Measurements from ENCODE around the gene AFDN. TPM values are rescaled to one million over a fixed set of nuclear protein-coding genes. Genes with fewer than 3 reads are reported as not detected.

The AFDN gene
- total RNA-seq, 1 donor from 2014 or later = 162 TPM

DNA sequence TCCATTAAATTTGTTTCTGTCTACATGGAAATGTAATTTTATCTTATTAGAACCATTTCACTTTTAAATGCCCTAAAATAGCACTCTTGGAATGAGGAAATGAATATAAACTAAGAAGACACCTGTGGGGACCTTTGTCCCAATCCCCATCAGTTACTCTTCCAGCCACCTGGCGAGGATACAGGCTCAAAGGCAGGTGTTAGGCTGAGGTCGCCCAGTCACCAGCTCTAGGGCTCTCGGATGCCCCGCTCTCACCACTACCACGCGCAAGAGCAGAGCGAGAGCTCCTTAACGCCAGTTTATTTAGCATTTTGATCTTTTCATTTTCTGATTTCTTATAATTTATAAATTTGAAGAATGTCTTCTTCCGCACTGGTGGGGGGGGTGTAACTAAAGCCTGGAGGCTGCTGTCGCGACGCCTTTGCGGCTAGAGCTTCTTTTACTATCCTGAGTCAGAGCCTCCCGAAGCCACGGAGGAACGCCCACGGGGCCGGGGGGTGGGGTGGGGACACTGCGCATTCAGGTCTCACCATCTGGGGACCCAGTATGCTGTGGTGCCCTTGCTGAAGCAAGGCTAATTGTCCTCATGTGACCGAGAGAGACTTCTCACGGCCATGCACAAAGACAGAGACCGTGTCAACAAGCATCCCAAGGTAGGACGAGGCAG, 38.7 kb upstream of the AFDN start:
- H3K27me3 ChIP-seq = no peaks in the 10 kb centered on the region
- TF ChIP-seq CTCF (IDR thresholded peaks at IDR 0.05) (no peak), POLR2AphosphoS5 (IDR thresholded peaks at IDR 0.05; ENCODE audit: insufficient read depth in 1 of 2, low read depth in 1 of 2) (no peak), POLR2A (IDR thresholded peaks at IDR 0.05) (no peak)
- intact Hi-C loops (cut with DNase I) = no loop called here

DNA sequence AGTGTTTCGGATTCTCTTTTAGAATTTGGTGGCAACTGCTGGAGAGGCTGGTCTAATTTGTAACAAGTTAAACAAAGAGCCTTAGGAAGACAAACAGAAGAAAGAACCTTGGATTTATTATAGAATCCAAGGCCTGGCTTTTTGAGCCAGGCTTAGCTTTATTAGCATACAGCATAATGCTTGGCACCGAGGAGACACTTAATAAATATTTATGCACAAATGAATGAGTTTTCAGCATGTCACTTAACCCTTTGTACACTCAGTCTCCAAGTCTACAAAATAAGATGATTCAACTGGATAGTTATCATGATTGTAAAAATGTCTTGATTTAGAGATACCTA, 38.2 kb upstream of the AFDN start:
- Histone ChIP-seq H3K27ac (no peak overlapping the region), H3K36me3 (no peaks in the 10 kb centered on the region), H3K4me3 (no peak overlapping the region), H3K27me3 (no peaks in the 10 kb centered on the region), H3K9me3 (no peaks in the 10 kb centered on the region), H3K4me1 (no peaks in the 10 kb centered on the region)
- DNase-seq (ENCODE audit: extremely low spot score in 2 of 2) = no peak
- TF ChIP-seq POLR2AphosphoS5 (IDR thresholded peaks at IDR 0.05; ENCODE audit: insufficient read depth in 1 of 2, low read depth in 1 of 2) (no peak), CTCF (IDR thresholded peaks at IDR 0.05) (no peak), POLR2A (IDR thresholded peaks at IDR 0.05) (no peak)
- intact Hi-C loops (cut with DNase I) = no loop called here

More for the DNA sequence above, 38.7 kb upstream of the AFDN start:
- no peaks in the 10 kb centered on the region for H3K4me1 ChIP-seq
- no peak overlapping the region for H3K4me3 ChIP-seq
- no peaks in the 10 kb centered on the region for H3K36me3 ChIP-seq
- no peak overlapping the region for H3K27ac ChIP-seq
- no peaks in the 10 kb centered on the region for H3K9me3 ChIP-seq
- no peak for DNase-seq (ENCODE audit: extremely low spot score in 2 of 2)

DNA sequence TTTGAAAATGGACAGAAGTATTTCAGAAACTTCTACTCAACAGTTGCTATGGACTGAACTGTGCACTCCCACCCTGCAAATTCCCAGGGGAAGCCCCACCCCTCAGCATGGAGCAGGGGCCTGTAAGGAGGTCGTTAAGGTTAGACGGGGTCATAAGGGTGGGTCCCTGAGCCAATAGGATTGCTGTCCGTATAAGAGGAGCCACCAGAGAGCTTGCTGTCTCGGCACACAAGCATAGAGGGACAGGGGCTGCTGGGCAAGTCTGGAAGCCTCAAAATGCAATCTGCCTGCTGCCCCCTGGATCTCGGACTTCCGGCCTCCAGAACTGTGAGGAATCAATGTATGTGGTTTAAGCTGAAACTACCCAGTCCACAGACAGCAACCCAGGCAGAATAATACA, 37.4 kb upstream of the AFDN start:
- Histone ChIP-seq H3K27ac (no peak overlapping the region), H3K27me3 (no peaks in the 10 kb centered on the region), H3K36me3 (no peaks in the 10 kb centered on the region), H3K4me1 (no peaks in the 10 kb centered on the region), H3K4me3 (no peak overlapping the region), H3K9me3 (no peaks in the 10 kb centered on the region)
- no peak for DNase-seq (ENCODE audit: extremely low spot score in 2 of 2)
- intact Hi-C loops (cut with DNase I) = no loop called here
- no peak for TF ChIP-seq POLR2A (IDR thresholded peaks at IDR 0.05)
- TF ChIP-seq CTCF (IDR thresholded peaks at IDR 0.05) = no peak
- TF ChIP-seq POLR2AphosphoS5 (IDR thresholded peaks at IDR 0.05; ENCODE audit: insufficient read depth in 1 of 2, low read depth in 1 of 2) = no peak

- peaks cover 3% of the 10 kb centered on the region for H3K4me1 ChIP-seq
- no peak for DNase-seq (ENCODE audit: extremely low spot score in 2 of 2)
- no peak overlapping the region for H3K27ac ChIP-seq
- no peaks in the 10 kb centered on the region for H3K36me3 ChIP-seq
- intact Hi-C loops (cut with DNase I) = no loop called here
- H3K9me3 ChIP-seq = no peaks in the 10 kb centered on the region
- H3K4me3 ChIP-seq = no peak overlapping the region
- H3K27me3 ChIP-seq = no peaks in the 10 kb centered on the region
- TF ChIP-seq CTCF (IDR thresholded peaks at IDR 0.05) = no peak
- no peak for TF ChIP-seq POLR2A (IDR thresholded peaks at IDR 0.05)
- TF ChIP-seq POLR2AphosphoS5 (IDR thresholded peaks at IDR 0.05; ENCODE audit: insufficient read depth in 1 of 2, low read depth in 1 of 2) = no peak
Measured at GRCh38 chr6:167791091-167791779, 35.5 kb upstream of the AFDN start.

Measured in vagina (tissue), 2 donors.